ENCODE measurements around the gene TAF1.
"Not testable (repeated sequence)": the region's sequence is repeated elsewhere in the genome, so short reads cannot be mapped to it uniquely, and the experiment has no call there.

The TAF1 gene

GRCh38 chrX:71450433-71451106, 84.4 kb downstream of the TAF1 start:
- H3K9me3 Mint-ChIP-seq: no peaks in the 10 kb centered on the region
- peaks cover 25% of the 10 kb centered on the region for H3K36me3 Mint-ChIP-seq (ENCODE audit: insufficient read depth)
- H3K27ac Mint-ChIP-seq (ENCODE audit: low read depth): no peak overlapping the region
- DNase-seq (ENCODE audit: low spot score in 2 of 2): no peak
- ATAC-seq (replicated peaks; ENCODE audit: extremely low read depth, poor library complexity, severe bottlenecking): no peak
- H3K4me3 Mint-ChIP-seq: no peak overlapping the region
- H3K4me1 Mint-ChIP-seq: no peaks in the 10 kb centered on the region
- no peaks in the 10 kb centered on the region for H3K27me3 Mint-ChIP-seq

- H3K9me3 Mint-ChIP-seq; H3K27me3 Mint-ChIP-seq; H3K4me3 Mint-ChIP-seq; H3K4me1 Mint-ChIP-seq; H3K27ac Mint-ChIP-seq (ENCODE audit: low read depth); ATAC-seq (replicated peaks; ENCODE audit: extremely low read depth, poor library complexity, severe bottlenecking); DNase-seq (ENCODE audit: low spot score in 2 of 2): not testable (repeated sequence)
- peaks cover 24% of the 10 kb centered on the region for H3K36me3 Mint-ChIP-seq (ENCODE audit: insufficient read depth)
Observed at GRCh38 chrX:71451518-71451917, 85.4 kb downstream of the TAF1 start.

DNA sequence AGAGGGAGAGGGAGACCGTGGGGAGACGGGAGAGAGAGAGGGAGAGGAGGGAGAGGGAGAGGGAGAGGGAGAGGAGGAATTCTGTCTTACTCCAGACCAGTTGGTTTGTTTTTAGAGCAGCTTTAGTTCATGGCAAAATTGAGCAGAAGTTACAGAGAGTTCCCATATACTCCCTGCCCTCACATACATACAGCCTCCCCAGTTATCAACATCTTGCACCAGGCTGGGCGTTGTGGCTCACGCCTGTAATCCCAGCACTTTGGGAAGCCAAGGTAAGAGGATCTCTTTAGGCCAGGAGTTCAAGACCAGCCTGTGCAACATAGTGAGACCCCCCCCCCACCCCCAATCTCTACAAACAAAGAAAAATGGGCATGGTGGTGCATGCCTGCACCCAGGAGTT, 86.9 kb downstream of the TAF1 start:
- no peaks in the 10 kb centered on the region for H3K4me1 Mint-ChIP-seq
- H3K36me3 Mint-ChIP-seq (ENCODE audit: insufficient read depth): peaks cover 33% of the 10 kb centered on the region
- no peaks in the 10 kb centered on the region for H3K27me3 Mint-ChIP-seq
- no peak overlapping the region for H3K27ac Mint-ChIP-seq (ENCODE audit: low read depth)
- ATAC-seq (replicated peaks; ENCODE audit: extremely low read depth, poor library complexity, severe bottlenecking): no peak
- H3K4me3 Mint-ChIP-seq: no peak overlapping the region
- DNase-seq (ENCODE audit: low spot score in 2 of 2): no peak
- H3K9me3 Mint-ChIP-seq: no peaks in the 10 kb centered on the region

DNA sequence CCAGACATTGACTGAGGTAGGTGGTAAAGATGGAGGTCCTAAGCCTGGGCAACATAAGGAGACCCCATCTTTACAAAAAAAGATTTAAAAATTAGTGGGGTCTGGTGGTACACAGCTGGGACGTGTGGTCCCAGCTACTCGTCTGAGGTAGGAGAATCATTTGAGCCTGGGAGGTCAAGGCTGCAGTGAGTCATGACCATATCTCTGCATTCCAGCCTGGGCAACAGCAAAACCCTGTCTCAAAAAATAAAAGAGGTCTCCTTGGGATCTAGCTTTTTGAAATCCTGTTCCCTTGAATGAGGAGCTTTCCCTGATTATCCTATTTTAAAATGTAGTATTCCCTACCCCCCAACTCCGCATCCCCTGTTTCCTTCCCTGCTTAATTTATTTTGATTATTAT, 88.1 kb downstream of the TAF1 start:
- no peak for ATAC-seq (replicated peaks; ENCODE audit: extremely low read depth, poor library complexity, severe bottlenecking)
- Mint-ChIP-seq H3K27ac (ENCODE audit: low read depth) (no peak overlapping the region), H3K36me3 (ENCODE audit: insufficient read depth) (peaks cover 39% of the 10 kb centered on the region), H3K4me1 (peaks cover 4% of the 10 kb centered on the region), H3K4me3 (no peak overlapping the region), H3K27me3 (no peaks in the 10 kb centered on the region), H3K9me3 (no peaks in the 10 kb centered on the region)
- no peak for DNase-seq (ENCODE audit: low spot score in 2 of 2)

DNA sequence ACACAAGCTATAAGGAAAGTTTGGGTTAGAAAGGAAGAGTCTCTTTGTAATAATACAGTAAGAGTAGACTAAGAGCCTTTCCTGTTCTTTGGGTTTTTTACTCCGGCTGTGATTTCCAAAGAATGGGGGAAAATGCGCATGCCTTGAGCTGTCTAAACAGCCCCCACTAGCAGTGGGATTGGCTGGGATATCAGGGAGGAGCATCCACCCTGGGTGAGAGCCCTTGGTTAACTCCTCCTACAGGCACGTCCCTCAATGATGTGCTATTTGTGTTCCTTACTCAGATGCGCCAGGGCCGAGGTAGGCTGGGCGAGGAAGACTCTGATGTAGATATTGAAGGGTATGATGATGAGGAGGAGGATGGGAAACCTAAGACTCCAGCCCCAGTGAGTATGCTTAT, 92.7 kb downstream of the TAF1 start:
- peaks cover 65% of the 10 kb centered on the region for H3K36me3 Mint-ChIP-seq (ENCODE audit: insufficient read depth)
- ATAC-seq (replicated peaks; ENCODE audit: extremely low read depth, poor library complexity, severe bottlenecking) (no peak), DNase-seq (ENCODE audit: low spot score in 2 of 2) (no peak)
- H3K9me3 Mint-ChIP-seq: no peaks in the 10 kb centered on the region
- peaks cover 10% of the 10 kb centered on the region for H3K4me1 Mint-ChIP-seq
- H3K27me3 Mint-ChIP-seq: no peaks in the 10 kb centered on the region
- H3K27ac Mint-ChIP-seq (ENCODE audit: low read depth): no peak overlapping the region
- no peak overlapping the region for H3K4me3 Mint-ChIP-seq

GRCh38 chrX:71464968-71465367, 98.8 kb downstream of the TAF1 start:
- ATAC-seq (replicated peaks; ENCODE audit: extremely low read depth, poor library complexity, severe bottlenecking) (no peak), DNase-seq (ENCODE audit: low spot score in 2 of 2) (no peak)
- H3K4me1 Mint-ChIP-seq: peaks cover 6% of the 10 kb centered on the region
- no peak overlapping the region for H3K27ac Mint-ChIP-seq (ENCODE audit: low read depth)
- H3K27me3 Mint-ChIP-seq: no peaks in the 10 kb centered on the region
- H3K4me3 Mint-ChIP-seq: no peak overlapping the region
- peaks cover 53% of the 10 kb centered on the region for H3K36me3 Mint-ChIP-seq (ENCODE audit: insufficient read depth)
- H3K9me3 Mint-ChIP-seq: no peaks in the 10 kb centered on the region

DNA sequence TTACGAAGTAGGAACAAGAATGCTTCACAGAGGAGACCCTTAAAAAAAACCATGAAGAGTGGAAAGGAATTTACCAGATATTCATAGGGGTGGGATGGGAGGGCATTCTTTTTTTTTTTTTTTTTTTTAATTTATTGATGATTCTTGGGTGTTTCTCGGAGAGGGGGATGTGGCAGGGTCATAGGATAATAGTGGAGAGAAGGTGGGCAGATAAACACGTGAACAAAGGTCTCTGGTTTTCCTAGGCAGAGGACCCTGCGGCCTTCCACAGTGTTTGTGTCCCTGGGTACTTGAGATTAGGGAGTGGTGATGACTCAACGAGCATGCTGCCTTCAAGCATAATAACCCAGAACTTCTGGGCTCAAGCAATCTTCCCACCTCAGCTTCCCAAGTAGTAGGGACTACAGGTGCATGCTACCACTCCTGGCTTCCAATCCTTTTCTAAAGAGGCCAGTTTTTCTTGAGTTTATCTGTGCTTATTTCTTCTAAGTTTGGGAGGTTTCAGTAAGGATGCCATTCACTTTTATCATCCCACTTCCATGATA, 100.9 kb downstream of the TAF1 start:
- Mint-ChIP-seq H3K27ac (ENCODE audit: low read depth) (no peak overlapping the region), H3K36me3 (ENCODE audit: insufficient read depth) (peaks cover 39% of the 10 kb centered on the region), H3K9me3 (no peaks in the 10 kb centered on the region), H3K4me1 (no peaks in the 10 kb centered on the region), H3K27me3 (no peaks in the 10 kb centered on the region), H3K4me3 (no peak overlapping the region)
- DNase-seq (ENCODE audit: low spot score in 2 of 2) (no peak), ATAC-seq (replicated peaks; ENCODE audit: extremely low read depth, poor library complexity, severe bottlenecking) (no peak)

GRCh38 chrX:71475785-71476540, 109.8 kb downstream of the TAF1 start:
- DNase-seq (ENCODE audit: low spot score in 2 of 2): no peak
- H3K27ac Mint-ChIP-seq (ENCODE audit: low read depth): no peak overlapping the region
- H3K4me1 Mint-ChIP-seq: no peaks in the 10 kb centered on the region
- ATAC-seq (replicated peaks; ENCODE audit: extremely low read depth, poor library complexity, severe bottlenecking): no peak
- no peak overlapping the region for H3K4me3 Mint-ChIP-seq
- no peaks in the 10 kb centered on the region for H3K27me3 Mint-ChIP-seq
- peaks cover 2% of the 10 kb centered on the region for H3K36me3 Mint-ChIP-seq (ENCODE audit: insufficient read depth)
- no peaks in the 10 kb centered on the region for H3K9me3 Mint-ChIP-seq

DNA sequence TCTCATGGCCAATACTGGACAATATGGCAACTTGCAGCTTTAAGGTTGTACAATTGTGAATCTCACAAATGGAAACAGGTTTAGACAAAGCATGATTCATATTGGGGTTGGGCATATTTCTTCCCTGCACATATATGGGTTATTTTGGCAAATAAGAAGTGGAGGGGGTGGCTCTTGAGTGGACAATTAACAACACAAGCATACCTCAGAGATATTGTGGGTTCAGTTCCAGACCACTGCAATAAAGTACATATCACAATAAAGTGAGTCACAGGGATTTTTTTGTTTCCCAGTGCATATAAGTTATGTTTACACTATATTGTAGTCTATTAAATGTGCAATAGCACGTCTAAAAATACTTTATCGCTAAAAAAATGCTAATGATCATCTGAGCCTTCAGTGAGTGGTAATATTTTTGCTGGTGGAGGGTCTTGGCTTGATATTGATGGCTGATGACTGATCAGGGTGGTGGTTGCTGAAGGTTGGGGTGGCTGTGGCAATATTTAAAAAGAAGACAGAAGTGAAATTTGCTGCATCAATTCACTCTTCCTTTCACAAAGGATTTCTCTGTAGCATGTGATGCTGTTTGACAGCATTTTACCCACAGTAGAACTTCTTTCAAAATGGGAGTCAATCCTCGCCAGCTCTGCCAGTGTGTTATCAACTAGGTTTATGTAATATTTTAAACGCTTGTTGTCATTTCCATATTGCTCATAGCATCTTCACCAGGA, 116.2 kb downstream of the TAF1 start:
- ATAC-seq (replicated peaks; ENCODE audit: extremely low read depth, poor library complexity, severe bottlenecking) (no peak), DNase-seq (ENCODE audit: low spot score in 2 of 2) (no peak)
- no peak overlapping the region for H3K27ac Mint-ChIP-seq (ENCODE audit: low read depth)
- no peaks in the 10 kb centered on the region for H3K27me3 Mint-ChIP-seq
- H3K36me3 Mint-ChIP-seq (ENCODE audit: insufficient read depth): peaks cover 1% of the 10 kb centered on the region
- H3K9me3 Mint-ChIP-seq: no peaks in the 10 kb centered on the region
- no peak overlapping the region for H3K4me3 Mint-ChIP-seq
- H3K4me1 Mint-ChIP-seq: no peaks in the 10 kb centered on the region

DNA sequence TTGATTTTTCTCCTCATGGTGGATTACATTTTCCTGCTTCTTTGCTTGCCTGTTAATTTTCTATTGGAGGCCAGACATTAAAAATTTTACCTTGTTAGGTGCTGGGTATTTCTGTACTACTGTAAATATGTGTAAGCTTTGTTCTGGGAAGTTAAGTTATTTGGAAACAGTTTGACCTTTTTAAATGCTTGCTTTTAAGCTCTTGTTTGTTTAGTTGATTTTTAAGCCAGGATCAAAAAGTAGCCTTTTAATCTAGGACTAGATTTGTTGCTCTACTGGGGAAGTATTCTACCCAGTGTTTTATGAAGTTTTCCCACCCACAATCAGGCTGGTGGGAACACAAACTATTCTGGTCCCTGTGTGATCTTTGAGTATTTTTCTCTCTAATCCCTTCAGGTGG, 121.7 kb downstream of the TAF1 start:
- H3K27me3 Mint-ChIP-seq: no peaks in the 10 kb centered on the region
- no peak overlapping the region for H3K27ac Mint-ChIP-seq (ENCODE audit: low read depth)
- H3K9me3 Mint-ChIP-seq: no peaks in the 10 kb centered on the region
- H3K36me3 Mint-ChIP-seq (ENCODE audit: insufficient read depth): peaks cover 1% of the 10 kb centered on the region
- H3K4me1 Mint-ChIP-seq: peaks cover 5% of the 10 kb centered on the region
- ATAC-seq (replicated peaks; ENCODE audit: extremely low read depth, poor library complexity, severe bottlenecking) (no peak), DNase-seq (ENCODE audit: low spot score in 2 of 2) (no peak)
- no peak overlapping the region for H3K4me3 Mint-ChIP-seq

DNA sequence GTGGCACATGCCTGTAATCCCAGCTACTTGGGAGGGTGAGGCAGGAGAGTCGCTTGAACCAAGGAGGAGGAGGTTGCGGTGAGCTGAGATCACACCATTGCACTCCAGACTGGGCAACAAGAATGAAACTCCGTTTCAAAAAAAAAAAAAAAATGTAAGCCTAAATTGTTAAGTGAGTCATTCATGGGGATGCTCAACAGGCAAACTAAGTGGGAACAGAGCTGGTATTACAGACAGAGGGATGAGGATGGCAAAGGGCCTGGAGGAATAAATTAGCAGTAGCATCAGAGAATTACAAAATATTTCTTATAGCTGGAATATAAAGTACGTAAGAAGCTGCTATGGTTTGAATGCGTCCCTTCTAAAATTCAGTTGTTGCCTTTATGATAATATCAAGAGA, 123.4 kb downstream of the TAF1 start:
- Mint-ChIP-seq H3K4me3 (no peak overlapping the region), H3K36me3 (ENCODE audit: insufficient read depth) (peaks cover 4% of the 10 kb centered on the region), H3K4me1 (peaks cover 5% of the 10 kb centered on the region), H3K27ac (ENCODE audit: low read depth) (peak overlapping the region; percentile 54), H3K27me3 (no peaks in the 10 kb centered on the region), H3K9me3 (no peaks in the 10 kb centered on the region)
- DNase-seq (ENCODE audit: low spot score in 2 of 2): no peak
- ATAC-seq (replicated peaks; ENCODE audit: extremely low read depth, poor library complexity, severe bottlenecking): no peak

- peaks cover 5% of the 10 kb centered on the region for H3K4me1 Mint-ChIP-seq
- H3K4me3 Mint-ChIP-seq: peak overlapping the region; percentile 79
- H3K36me3 Mint-ChIP-seq (ENCODE audit: insufficient read depth): peaks cover 2% of the 10 kb centered on the region
- no peaks in the 10 kb centered on the region for H3K9me3 Mint-ChIP-seq
- no peaks in the 10 kb centered on the region for H3K27me3 Mint-ChIP-seq
- ATAC-seq (replicated peaks; ENCODE audit: extremely low read depth, poor library complexity, severe bottlenecking) (peak; percentile 87), DNase-seq (ENCODE audit: low spot score in 2 of 2) (peak; percentile 11 to 16)
- peak overlapping the region; percentile 71 for H3K27ac Mint-ChIP-seq (ENCODE audit: low read depth)
Observed at GRCh38 chrX:71492231-71493065, 126.3 kb downstream of the TAF1 start.

Data from central memory CD8-positive, alpha-beta T cell (primary cell).